Activated B cell treated with CpG ODN at 0.5 μM for 24 hours (primary cell): ENCODE data around the gene C16orf90. TPM values are rescaled to one million over a fixed set of nuclear protein-coding genes. Genes with fewer than 3 reads are reported as not detected.

Source experiments
- ATAC-seq: fragments of 200-7000 bp; cut with Tn5 transposase; one replicate; pipeline ENCODE4 v1.10.0; 2021; ENCODE audit warnings: low read depth, mild to moderate bottlenecking, moderate library complexity
- CTCF ChIA-PET: fragments of 350-600 bp; sonication (Branson Sonifier 250); formaldehyde crosslinking; loops from one replicate; lab custom pipeline; 2021; ENCODE audit warnings: antibody characterized with exemption; lab: Charles Lee
- POLR2A ChIA-PET: fragments of 350-600 bp; sonication (Branson Sonifier 250); formaldehyde crosslinking; loops from one replicate; lab custom pipeline; 2021; ENCODE audit warnings: antibody characterized with exemption; lab: Charles Lee
- DNase-seq: peaks from one replicate; pipeline ENCODE4 v3.0.0; 2022
- H3K27ac Mint-ChIP-seq: one replicate; pipeline ENCODE4 v1.8.0; 2020; ENCODE audit warnings: mixed read lengths
- H3K27me3 Mint-ChIP-seq: one replicate; pipeline ENCODE4 v1.8.0; 2021; ENCODE audit warnings: mixed read lengths
- H3K36me3 Mint-ChIP-seq: one replicate; pipeline ENCODE4 v1.8.0; 2021; ENCODE audit warnings: low read depth, mixed read lengths
- H3K4me1 Mint-ChIP-seq: one replicate; pipeline ENCODE4 v1.8.0; 2021; ENCODE audit warnings: mixed read lengths
- H3K4me3 Mint-ChIP-seq: one replicate; pipeline ENCODE4 v1.8.0; 2020; ENCODE audit warnings: mild to moderate bottlenecking, mixed read lengths
- H3K9me3 Mint-ChIP-seq: one replicate; pipeline ENCODE4 v1.8.0; 2020; ENCODE audit warnings: mixed read lengths
- intact Hi-C: fragments of 100-400 bp; cut with micrococcal nuclease; formaldehyde crosslinking; loops from one replicate; pipeline ENCODE4 v1.15.1; 2024
- total RNA-seq: library from RNA; stranded (reverse); gene quantifications from 2 replicates; pipeline ENCODE4 v1.2.3, GENCODE V29; 2022
- TF ChIP-seq, protein P1 (sequence below): fragments of 200-600 bp; IDR thresholded peaks from one replicate; pipeline ENCODE4 v1.8.0; 2022; ENCODE audit warnings: antibody characterized with exemption, mild to moderate bottlenecking

C16orf90 gene
- total RNA-seq, 1 donor from 2014 or later: not detected

DNA sequence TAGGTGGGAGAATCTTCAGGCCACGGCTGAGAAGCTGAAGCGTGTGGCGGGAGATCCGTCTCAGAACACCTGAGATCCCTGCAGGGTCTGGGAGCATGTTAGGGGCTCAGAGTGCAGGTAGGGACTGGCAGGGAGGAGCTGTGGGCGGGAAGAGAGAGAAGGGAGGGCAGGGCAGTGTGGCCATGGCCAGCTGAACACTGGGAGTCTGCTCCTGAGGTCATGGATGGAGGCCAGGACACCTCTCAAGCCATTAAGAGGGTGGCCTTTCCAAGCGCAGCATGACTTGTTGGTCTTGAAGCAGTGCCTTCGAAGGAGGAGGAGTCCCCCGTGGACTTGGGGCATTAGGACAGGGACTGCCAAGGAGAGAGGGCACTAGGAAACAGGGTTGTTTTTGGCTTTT lies 28.1 kb downstream of the C16orf90 start:
- H3K4me3 Mint-ChIP-seq: no peak overlapping the region
- POLR2A ChIA-PET: no interaction called here
- CTCF ChIA-PET: no interaction called here

DNA sequence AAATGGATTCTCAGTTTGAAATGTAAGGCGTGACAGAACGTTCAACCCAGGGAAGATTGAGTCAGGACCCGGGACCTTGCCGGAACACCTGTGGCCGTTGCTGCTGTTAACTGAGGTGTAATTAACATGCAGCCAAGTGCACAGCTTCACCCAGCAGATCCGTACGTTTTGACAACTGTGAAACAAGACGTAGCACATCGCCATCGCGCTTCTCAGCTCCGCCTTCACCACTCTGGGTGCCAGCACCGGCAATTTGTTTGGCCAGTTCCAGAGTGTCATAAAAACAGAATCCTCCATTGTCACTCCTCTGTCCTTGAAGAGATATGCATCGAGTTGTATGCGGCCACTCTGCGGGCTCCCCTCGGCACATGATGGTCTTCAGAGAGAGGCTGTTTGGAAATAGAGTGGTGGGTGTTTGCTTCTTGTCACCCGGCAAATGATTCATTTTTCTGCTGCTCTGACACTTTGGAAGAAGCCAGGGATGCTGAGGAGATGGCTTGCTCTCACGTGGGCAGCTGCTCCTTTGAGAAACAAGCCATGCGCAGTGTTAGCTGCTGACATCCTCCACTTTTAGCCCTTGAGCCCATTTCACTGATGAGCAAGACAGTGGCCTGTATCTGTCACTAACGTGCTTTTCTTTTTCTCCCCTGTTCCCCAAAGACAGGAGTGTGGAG lies 29.2 kb downstream of the C16orf90 start:
- H3K4me3 Mint-ChIP-seq: no peak overlapping the region
- DNase-seq (no peak), ATAC-seq (no peak)
- no peak overlapping the region for H3K27ac Mint-ChIP-seq
- POLR2A ChIA-PET: no interaction called here
- intact Hi-C loops: no loop called here
- CTCF ChIA-PET: no interaction called here
- TF ChIP-seq, protein P1, sequence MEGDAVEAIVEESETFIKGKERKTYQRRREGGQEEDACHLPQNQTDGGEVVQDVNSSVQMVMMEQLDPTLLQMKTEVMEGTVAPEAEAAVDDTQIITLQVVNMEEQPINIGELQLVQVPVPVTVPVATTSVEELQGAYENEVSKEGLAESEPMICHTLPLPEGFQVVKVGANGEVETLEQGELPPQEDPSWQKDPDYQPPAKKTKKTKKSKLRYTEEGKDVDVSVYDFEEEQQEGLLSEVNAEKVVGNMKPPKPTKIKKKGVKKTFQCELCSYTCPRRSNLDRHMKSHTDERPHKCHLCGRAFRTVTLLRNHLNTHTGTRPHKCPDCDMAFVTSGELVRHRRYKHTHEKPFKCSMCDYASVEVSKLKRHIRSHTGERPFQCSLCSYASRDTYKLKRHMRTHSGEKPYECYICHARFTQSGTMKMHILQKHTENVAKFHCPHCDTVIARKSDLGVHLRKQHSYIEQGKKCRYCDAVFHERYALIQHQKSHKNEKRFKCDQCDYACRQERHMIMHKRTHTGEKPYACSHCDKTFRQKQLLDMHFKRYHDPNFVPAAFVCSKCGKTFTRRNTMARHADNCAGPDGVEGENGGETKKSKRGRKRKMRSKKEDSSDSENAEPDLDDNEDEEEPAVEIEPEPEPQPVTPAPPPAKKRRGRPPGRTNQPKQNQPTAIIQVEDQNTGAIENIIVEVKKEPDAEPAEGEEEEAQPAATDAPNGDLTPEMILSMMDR: no peak
- H3K9me3 Mint-ChIP-seq: no peaks in the 10 kb centered on the region
- H3K36me3 Mint-ChIP-seq: peaks cover 35% of the 10 kb centered on the region
- H3K4me1 Mint-ChIP-seq: peaks cover 45% of the 10 kb centered on the region
- H3K27me3 Mint-ChIP-seq: no peaks in the 10 kb centered on the region

More for the DNA sequence above, 28.1 kb downstream of the C16orf90 start:
- no peak for ATAC-seq
- peaks cover 37% of the 10 kb centered on the region for H3K36me3 Mint-ChIP-seq
- no peak overlapping the region for H3K27ac Mint-ChIP-seq
- no peaks in the 10 kb centered on the region for H3K27me3 Mint-ChIP-seq
- H3K4me1 Mint-ChIP-seq: peaks cover 39% of the 10 kb centered on the region
- TF ChIP-seq, protein P1: no peak
- no peaks in the 10 kb centered on the region for H3K9me3 Mint-ChIP-seq
- no peak for DNase-seq
- intact Hi-C loops: no loop called here

DNA sequence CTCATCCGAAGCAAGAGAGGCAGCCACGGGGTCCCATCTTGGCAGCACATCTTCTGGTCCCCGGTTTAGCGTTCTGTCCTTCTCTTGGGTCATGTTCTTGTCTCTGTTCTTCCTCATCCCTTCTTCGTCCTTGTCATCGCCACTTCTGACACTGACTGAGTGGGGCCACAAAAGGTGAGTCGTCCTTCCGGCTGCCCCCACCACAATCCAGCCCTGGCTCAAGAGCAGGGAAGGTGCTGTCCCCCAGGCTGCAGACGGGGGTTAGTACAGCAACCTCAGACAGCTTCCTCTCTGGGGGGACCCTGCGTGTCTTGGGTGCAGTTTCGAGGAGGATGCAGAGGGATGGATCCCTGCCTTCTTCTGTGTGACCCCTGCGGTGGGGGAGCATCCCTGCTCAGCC lies 30.0 kb downstream of the C16orf90 start:
- POLR2A ChIA-PET: no interaction called here
- Mint-ChIP-seq H3K27ac (no peak overlapping the region), H3K27me3 (no peaks in the 10 kb centered on the region), H3K9me3 (no peaks in the 10 kb centered on the region), H3K36me3 (peaks cover 30% of the 10 kb centered on the region), H3K4me3 (no peak overlapping the region), H3K4me1 (peaks cover 52% of the 10 kb centered on the region)
- CTCF ChIA-PET: no interaction called here
- no peak for DNase-seq
- ATAC-seq: no peak
- intact Hi-C loops: no loop called here
- TF ChIP-seq, protein P1: no peak

DNA sequence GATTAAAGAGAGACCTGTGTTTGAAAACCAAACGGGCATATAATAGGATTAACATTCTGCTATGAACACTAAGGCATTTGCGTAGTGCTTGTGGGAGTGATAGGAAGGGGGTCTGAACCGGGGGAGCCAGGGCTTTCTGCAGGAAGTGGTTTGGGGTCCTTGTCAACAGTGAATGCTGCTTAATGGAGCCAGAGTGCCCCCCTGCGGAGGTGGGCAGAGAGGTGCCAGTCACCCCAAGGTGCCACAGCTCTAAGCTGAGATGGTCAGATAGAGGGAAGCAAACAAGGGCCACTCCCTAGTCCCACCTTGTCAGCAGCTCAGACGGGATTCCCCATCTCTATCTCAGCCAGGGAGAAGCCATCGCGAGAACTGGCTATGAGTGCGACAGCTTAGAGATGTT lies 34.1 kb downstream of the C16orf90 start:
- peaks cover 10% of the 10 kb centered on the region for H3K36me3 Mint-ChIP-seq
- H3K27me3 Mint-ChIP-seq: no peaks in the 10 kb centered on the region
- ChIA-PET CTCF (no interaction called here), POLR2A (no interaction called here)
- peaks cover 56% of the 10 kb centered on the region for H3K4me1 Mint-ChIP-seq
- intact Hi-C loops: no loop called here
- ATAC-seq (no peak), DNase-seq (no peak)
- H3K27ac Mint-ChIP-seq: no peak overlapping the region
- TF ChIP-seq, protein P1: no peak
- H3K4me3 Mint-ChIP-seq: no peak overlapping the region
- no peaks in the 10 kb centered on the region for H3K9me3 Mint-ChIP-seq

DNA sequence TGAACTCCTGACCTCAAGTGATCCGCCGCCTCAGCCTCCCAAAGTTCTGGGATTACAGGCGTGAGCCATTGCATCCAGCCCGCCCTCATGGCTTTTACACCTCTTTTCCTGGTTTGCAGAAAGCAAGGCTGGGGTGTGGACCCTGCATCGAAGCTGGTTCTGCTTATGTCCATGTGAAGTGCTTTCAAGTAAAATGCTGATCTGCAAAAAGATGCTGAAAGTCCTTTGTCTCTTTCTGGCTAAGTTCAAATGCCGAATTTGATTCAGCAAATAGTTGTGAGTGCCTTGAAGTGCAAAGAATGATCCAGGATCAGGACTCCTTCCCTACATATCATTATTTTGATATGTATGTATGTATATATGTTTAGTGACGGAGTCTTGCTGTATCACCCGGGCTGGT lies 34.7 kb downstream of the C16orf90 start:
- POLR2A ChIA-PET: no interaction called here
- H3K27ac Mint-ChIP-seq: no peak overlapping the region
- H3K4me1 Mint-ChIP-seq: peaks cover 55% of the 10 kb centered on the region
- no peaks in the 10 kb centered on the region for H3K9me3 Mint-ChIP-seq
- CTCF ChIA-PET: no interaction called here
- no peak for DNase-seq
- ATAC-seq: no peak
- peaks cover 4% of the 10 kb centered on the region for H3K36me3 Mint-ChIP-seq
- TF ChIP-seq, protein P1: no peak
- H3K27me3 Mint-ChIP-seq: no peaks in the 10 kb centered on the region
- intact Hi-C loops: no loop called here
- H3K4me3 Mint-ChIP-seq: no peak overlapping the region
